GM21390 (cell line): ENCODE results near the gene IFNA21.
"Not testable (repeated sequence)": the region's sequence is repeated elsewhere in the genome, so short reads cannot be mapped to it uniquely, and the experiment has no call there.

Experiments used
- ATAC-seq: cut with Tn5 transposase; IDR thresholded peaks from one replicate; pipeline ENCODE4 v1.9.1; 2021; ENCODE audit not compliant: unreplicated experiment

Gene IFNA21

GRCh38 chr9:21166560-21166959, at the start of gene IFNA21:
Gene IFNA21 (minus strand): TSS chr9:21166660. CDS start chr9:21166612, 48 bp downstream.
- ATAC-seq = not testable (repeated sequence)

- peak; percentile 82 for ATAC-seq
These were observed 47.2 kb upstream of the IFNA21 start for GRCh38 chr9:21213411-21214326.

- ATAC-seq = not testable (repeated sequence)
These were observed 45.7 kb upstream of the IFNA21 start for GRCh38 chr9:21212160-21212559.

- not testable (repeated sequence) for ATAC-seq
These were observed 44.3 kb upstream of the IFNA21 start for GRCh38 chr9:21210782-21211181.

- ATAC-seq = no peak
These were observed 43.9 kb upstream of the IFNA21 start for GRCh38 chr9:21210311-21210710.

- not testable (repeated sequence) for ATAC-seq
These were observed 40.6 kb upstream of the IFNA21 start, which contains the start of gene IFNA10 for GRCh38 chr9:21207043-21207442. Gene IFNA10 (minus strand): TSS chr9:21207143. CDS start chr9:21207097, 46 bp downstream.

- no peak for ATAC-seq
These were observed 38.7 kb upstream of the IFNA21 start for GRCh38 chr9:21205204-21205603.

- not testable (repeated sequence) for ATAC-seq
These were observed 35.6 kb upstream of the IFNA21 start, which contains the start of gene IFNA7 for GRCh38 chr9:21202105-21202504. Gene IFNA7 (minus strand): TSS chr9:21202205. CDS start chr9:21202165, 40 bp downstream.

GRCh38 chr9:21194867-21195776, 28.7 kb upstream of the IFNA21 start:
- ATAC-seq = peak; percentile 92

- not testable (repeated sequence) for ATAC-seq
These were observed 21.0 kb upstream of the IFNA21 start, which contains the start of gene IFNA4 for GRCh38 chr9:21187487-21187886. Gene IFNA4 (minus strand): TSS chr9:21187587. CDS start chr9:21187531, 56 bp downstream.

GRCh38 chr9:21182810-21183736, 16.6 kb upstream of the IFNA21 start:
- ATAC-seq = peak; percentile 94

- ATAC-seq = no peak
These were observed 8.2 kb upstream of the IFNA21 start for GRCh38 chr9:21174671-21175070.

- ATAC-seq = no peak
These were observed 5.7 kb upstream of the IFNA21 start for GRCh38 chr9:21172156-21172555.

GRCh38 chr9:21171351-21171750, 4.9 kb upstream of the IFNA21 start:
- ATAC-seq = no peak

GRCh38 chr9:21165516-21165915, 944 bp downstream of the IFNA21 start:
- ATAC-seq = no peak

- peak; percentile 93 for ATAC-seq
These were observed 6.3 kb downstream of the IFNA21 start for GRCh38 chr9:21160178-21160577.

GRCh38 chr9:21155501-21155900, 11.0 kb downstream of the IFNA21 start:
- ATAC-seq = no peak

GRCh38 chr9:21154018-21154608, 12.3 kb downstream of the IFNA21 start:
- peak; percentile 85 for ATAC-seq

GRCh38 chr9:21153336-21154017, 13.0 kb downstream of the IFNA21 start:
- peak; percentile 33 for ATAC-seq
